Activated B cell treated with CpG ODN at 0.5 μM for 24 hours (primary cell): ENCODE data around the gene TGFB1. TPM values are rescaled to one million over a fixed set of nuclear protein-coding genes. Genes with fewer than 3 reads are reported as not detected.

Source experiments
- ATAC-seq: fragments of 200-7000 bp; cut with Tn5 transposase; one replicate; pipeline ENCODE4 v1.10.0; 2021; ENCODE audit warnings: low read depth, mild to moderate bottlenecking, moderate library complexity
- CTCF ChIA-PET: fragments of 350-600 bp; sonication (Branson Sonifier 250); formaldehyde crosslinking; loops from one replicate; lab custom pipeline; 2021; ENCODE audit warnings: antibody characterized with exemption; lab: Charles Lee
- POLR2A ChIA-PET: fragments of 350-600 bp; sonication (Branson Sonifier 250); formaldehyde crosslinking; loops from one replicate; lab custom pipeline; 2021; ENCODE audit warnings: antibody characterized with exemption; lab: Charles Lee
- DNase-seq: peaks from one replicate; pipeline ENCODE4 v3.0.0; 2022
- H3K27ac Mint-ChIP-seq: one replicate; pipeline ENCODE4 v1.8.0; 2020; ENCODE audit warnings: mixed read lengths
- H3K27me3 Mint-ChIP-seq: one replicate; pipeline ENCODE4 v1.8.0; 2021; ENCODE audit warnings: mixed read lengths
- H3K36me3 Mint-ChIP-seq: one replicate; pipeline ENCODE4 v1.8.0; 2021; ENCODE audit warnings: low read depth, mixed read lengths
- H3K4me1 Mint-ChIP-seq: one replicate; pipeline ENCODE4 v1.8.0; 2021; ENCODE audit warnings: mixed read lengths
- H3K4me3 Mint-ChIP-seq: one replicate; pipeline ENCODE4 v1.8.0; 2020; ENCODE audit warnings: mild to moderate bottlenecking, mixed read lengths
- H3K9me3 Mint-ChIP-seq: one replicate; pipeline ENCODE4 v1.8.0; 2020; ENCODE audit warnings: mixed read lengths
- intact Hi-C: fragments of 100-400 bp; cut with micrococcal nuclease; formaldehyde crosslinking; loops from one replicate; pipeline ENCODE4 v1.15.1; 2024
- total RNA-seq: library from RNA; stranded (reverse); gene quantifications from 2 replicates; pipeline ENCODE4 v1.2.3, GENCODE V29; 2022
- TF ChIP-seq, protein P1 (sequence below): fragments of 200-600 bp; IDR thresholded peaks from one replicate; pipeline ENCODE4 v1.8.0; 2022; ENCODE audit warnings: antibody characterized with exemption, mild to moderate bottlenecking

The TGFB1 gene
- total RNA-seq, 1 donor from 2014 or later: 88.5 TPM

DNA sequence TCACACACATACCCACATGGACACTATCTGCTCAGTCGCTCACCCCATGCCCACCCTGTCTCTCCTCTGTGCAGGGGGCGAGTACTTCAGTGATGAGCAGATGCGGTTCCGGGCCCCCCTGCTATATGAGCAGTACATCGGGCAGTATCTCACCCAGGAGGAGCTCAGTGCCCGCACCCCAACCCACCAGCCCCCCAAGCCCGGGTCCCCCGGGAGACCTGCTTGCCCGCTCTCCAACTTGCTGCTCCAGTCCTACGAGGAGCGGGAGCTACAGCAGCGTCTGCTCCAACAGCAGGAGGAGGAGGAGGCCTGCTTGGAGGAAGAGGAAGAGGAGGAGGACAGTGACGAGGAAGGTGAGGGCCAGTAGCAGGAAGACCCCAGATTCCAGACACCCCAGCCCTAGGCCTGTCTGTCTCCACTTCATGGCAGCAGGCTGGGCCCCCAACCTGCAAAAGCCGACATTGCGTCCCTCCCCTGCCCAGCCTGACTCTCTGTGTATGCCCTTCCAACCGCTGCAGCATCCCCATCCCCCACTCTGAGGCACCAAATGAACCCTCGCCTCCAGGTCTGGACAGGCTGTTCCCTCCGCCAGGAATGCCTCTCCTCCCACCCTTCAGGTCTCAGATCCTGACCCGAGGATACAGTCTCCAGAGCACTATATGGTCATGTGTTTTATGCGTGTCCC is 34.1 kb downstream of the TGFB1 start:
- no peak for ATAC-seq

DNA sequence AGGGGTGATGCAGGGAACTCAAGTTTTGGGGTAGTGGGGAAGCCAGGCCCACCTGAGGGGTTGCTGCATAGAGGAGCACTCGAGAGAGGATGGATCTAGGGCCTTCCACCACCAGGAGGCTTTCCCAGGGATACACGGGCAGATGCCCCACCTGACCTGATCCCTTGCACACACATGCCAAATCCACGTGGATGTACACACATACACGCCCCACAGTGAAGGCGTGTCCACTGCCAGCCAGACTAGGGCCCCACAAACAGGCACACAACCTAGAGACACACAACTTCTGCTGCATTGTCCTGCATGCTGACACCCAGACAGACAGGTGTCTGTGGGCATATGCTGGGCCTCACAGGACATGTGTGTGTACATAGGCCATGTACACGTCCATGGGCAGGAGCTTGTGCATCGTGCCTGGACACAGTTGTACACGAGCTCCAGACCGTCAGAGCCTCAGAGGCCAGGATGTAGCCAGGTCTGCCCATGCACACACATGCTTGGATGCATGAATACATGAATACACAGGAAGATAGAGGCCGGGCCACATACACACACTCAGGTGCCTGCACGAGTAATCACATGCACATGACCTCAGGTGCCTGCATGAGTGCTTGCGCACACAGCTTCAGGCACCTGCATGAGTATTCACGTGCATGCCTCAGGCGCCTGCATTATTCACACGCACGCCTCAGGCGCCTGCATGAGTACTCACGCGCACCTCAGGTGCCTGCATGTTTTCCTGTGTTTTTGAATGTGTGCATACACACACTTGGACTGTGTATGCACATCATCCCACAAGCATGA is 34.8 kb downstream of the TGFB1 start:
- no peaks in the 10 kb centered on the region for H3K27me3 Mint-ChIP-seq
- DNase-seq: no peak
- H3K36me3 Mint-ChIP-seq: peaks cover 76% of the 10 kb centered on the region
- H3K9me3 Mint-ChIP-seq: no peaks in the 10 kb centered on the region
- intact Hi-C loops: no loop called here
- no peak for ATAC-seq
- no peak overlapping the region for H3K4me3 Mint-ChIP-seq
- TF ChIP-seq, protein P1, sequence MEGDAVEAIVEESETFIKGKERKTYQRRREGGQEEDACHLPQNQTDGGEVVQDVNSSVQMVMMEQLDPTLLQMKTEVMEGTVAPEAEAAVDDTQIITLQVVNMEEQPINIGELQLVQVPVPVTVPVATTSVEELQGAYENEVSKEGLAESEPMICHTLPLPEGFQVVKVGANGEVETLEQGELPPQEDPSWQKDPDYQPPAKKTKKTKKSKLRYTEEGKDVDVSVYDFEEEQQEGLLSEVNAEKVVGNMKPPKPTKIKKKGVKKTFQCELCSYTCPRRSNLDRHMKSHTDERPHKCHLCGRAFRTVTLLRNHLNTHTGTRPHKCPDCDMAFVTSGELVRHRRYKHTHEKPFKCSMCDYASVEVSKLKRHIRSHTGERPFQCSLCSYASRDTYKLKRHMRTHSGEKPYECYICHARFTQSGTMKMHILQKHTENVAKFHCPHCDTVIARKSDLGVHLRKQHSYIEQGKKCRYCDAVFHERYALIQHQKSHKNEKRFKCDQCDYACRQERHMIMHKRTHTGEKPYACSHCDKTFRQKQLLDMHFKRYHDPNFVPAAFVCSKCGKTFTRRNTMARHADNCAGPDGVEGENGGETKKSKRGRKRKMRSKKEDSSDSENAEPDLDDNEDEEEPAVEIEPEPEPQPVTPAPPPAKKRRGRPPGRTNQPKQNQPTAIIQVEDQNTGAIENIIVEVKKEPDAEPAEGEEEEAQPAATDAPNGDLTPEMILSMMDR: no peak
- H3K27ac Mint-ChIP-seq: peak overlapping the region; percentile 56
- ChIA-PET POLR2A (interaction anchor here (0.6 kb wide), 2 partner anchors 32 to 37 kb away, joined by 3 to 4 read pairs; no protein-coding TSS in a partner anchor), CTCF (no interaction called here)
- peaks cover 30% of the 10 kb centered on the region for H3K4me1 Mint-ChIP-seq

More for the DNA sequence above, 34.1 kb downstream of the TGFB1 start:
- peaks cover 37% of the 10 kb centered on the region for H3K4me1 Mint-ChIP-seq
- CTCF ChIA-PET: interaction anchor here (1.0 to 1.1 kb wide), 2 partner anchors 11 to 35 kb away, joined by 3 read pairs; no protein-coding TSS in a partner anchor
- intact Hi-C loops: no loop called here
- peaks cover 70% of the 10 kb centered on the region for H3K36me3 Mint-ChIP-seq
- no peak for DNase-seq
- no peak overlapping the region for H3K4me3 Mint-ChIP-seq
- POLR2A ChIA-PET: interaction anchor here (0.6 to 3.1 kb wide), 2 partner anchors 32 to 36 kb away, joined by 4 to 11 read pairs; no protein-coding TSS in a partner anchor
- TF ChIP-seq, protein P1: no peak
- H3K27ac Mint-ChIP-seq: peak overlapping the region; percentile 30
- no peaks in the 10 kb centered on the region for H3K9me3 Mint-ChIP-seq
- no peaks in the 10 kb centered on the region for H3K27me3 Mint-ChIP-seq

DNA sequence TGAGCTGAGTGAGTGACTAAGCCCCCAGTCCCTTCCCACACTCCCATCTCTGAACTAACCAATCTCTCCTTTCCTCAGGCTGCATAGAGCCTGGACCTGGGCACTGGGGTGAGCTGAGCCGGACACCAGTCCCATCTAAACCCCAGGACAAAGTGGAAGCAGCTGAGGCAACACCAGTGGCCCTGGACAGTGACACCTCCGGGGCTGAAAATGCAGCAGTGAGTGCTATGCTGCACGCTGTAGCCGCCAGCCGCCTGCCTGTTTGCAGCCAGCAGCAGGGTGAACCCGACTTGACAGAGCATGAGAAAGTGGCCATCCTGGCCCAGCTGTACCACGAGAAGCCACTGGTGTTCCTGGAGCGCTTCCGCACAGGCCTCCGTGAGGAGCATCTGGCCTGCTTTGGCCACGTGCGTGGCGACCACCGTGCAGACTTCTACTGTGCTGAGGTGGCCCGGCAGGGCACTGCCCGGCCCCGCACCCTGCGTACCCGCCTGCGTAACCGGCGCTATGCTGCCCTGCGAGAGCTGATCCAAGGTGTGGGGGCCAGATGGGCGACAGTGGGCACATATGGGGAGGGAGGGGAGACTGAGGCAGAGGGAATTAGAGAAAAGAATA is 37.3 kb downstream of the TGFB1 start:
- ChIA-PET CTCF (no interaction called here), POLR2A (interaction anchor here (0.9 to 1.5 kb wide), 2 partner anchors 23 to 35 kb away, joined by 3 to 5 read pairs; no protein-coding TSS in a partner anchor)
- TF ChIP-seq, protein P1: no peak
- intact Hi-C loops: no loop called here
- no peaks in the 10 kb centered on the region for H3K9me3 Mint-ChIP-seq
- ATAC-seq (no peak), DNase-seq (no peak)
- H3K27ac Mint-ChIP-seq: peak overlapping the region; percentile 16
- H3K4me1 Mint-ChIP-seq: peaks cover 28% of the 10 kb centered on the region
- H3K4me3 Mint-ChIP-seq: no peak overlapping the region
- peaks cover 82% of the 10 kb centered on the region for H3K36me3 Mint-ChIP-seq
- H3K27me3 Mint-ChIP-seq: no peaks in the 10 kb centered on the region

DNA sequence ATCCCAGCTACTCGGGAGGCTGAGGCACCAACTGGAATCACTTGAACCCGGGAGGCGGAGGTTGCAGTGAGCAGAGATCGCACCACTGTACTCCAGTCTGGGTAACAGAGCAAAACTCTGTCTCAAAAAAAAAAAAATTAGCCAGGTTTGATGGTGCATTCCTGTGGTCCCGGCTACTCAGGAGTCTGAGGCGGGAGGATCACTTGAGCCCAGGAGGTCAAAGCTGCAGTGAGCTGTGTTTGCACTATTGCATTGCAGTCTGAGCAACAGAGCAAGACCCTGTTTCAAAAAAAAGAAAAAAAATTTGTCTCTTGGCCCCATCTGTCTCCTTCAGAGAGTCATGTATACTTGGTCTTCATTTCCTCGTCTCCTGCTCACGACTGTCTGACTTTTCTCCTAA is 42.1 kb downstream of the TGFB1 start:
- no peaks in the 10 kb centered on the region for H3K9me3 Mint-ChIP-seq
- intact Hi-C loops: no loop called here

More for the DNA sequence above, 42.1 kb downstream of the TGFB1 start:
- TF ChIP-seq, protein P1: no peak
- no peak for ATAC-seq
- Mint-ChIP-seq H3K4me1 (peaks cover 63% of the 10 kb centered on the region), H3K27me3 (no peaks in the 10 kb centered on the region), H3K36me3 (peaks cover 62% of the 10 kb centered on the region), H3K4me3 (peak overlapping the region; percentile 99), H3K27ac (peak overlapping the region; percentile 62)
- no peak for DNase-seq
- ChIA-PET POLR2A (interaction anchor here (0.6 to 7.4 kb wide), 3 partner anchors 40 to 782 kb away, joined by 3 to 76 read pairs (median 3); no protein-coding TSS in a partner anchor), CTCF (no interaction called here)
